ENCODE results near the gene AFAP1L1.

DNA sequence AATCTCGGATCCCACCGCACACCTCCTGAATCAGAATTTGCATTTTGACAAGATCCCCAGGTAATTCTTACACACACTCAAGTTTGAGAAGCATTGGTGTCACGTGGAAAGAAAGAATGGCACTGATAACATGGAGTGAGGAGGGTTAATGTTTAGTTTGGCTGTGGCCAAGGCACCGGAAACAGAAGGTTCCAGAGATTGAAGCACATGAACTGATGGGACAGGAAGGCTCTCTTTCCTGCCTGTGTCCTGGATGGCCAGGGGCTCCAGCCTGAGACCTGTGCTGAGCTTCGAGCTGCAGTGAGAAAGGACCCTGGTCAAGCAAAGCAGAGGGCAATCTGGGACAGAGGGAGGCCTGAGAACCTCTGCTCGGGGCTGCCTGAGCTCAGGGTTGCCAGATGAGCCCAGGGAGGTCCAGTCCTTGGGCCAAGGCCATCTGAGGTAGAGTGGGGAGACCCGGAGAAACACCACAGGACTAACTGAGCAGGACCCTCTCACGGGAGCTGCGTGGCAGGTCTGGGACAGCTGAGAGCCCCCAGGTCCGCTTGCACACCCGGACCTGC, 27.3 kb downstream of the AFAP1L1 start:
- no peak for TF ChIP-seq CTCF (conservative IDR thresholded peaks at IDR 0.05; ENCODE audit: low read depth, low read length)
- TF ChIP-seq EZH2 (IDR thresholded peaks at IDR 0.05; ENCODE audit: low read length, unreplicated experiment): no peak
- TF ChIP-seq EZH2phosphoT487 (IDR thresholded peaks at IDR 0.05; ENCODE audit: borderline replicate concordance, low read length): no peak
